Hematopoietic multipotent progenitor cell (in vitro differentiated cells): Measurements from ENCODE around the gene ESRP2. TPM values are rescaled to one million over a fixed set of nuclear protein-coding genes. Genes with fewer than 3 reads are reported as not detected.

Source experiments
- DNase-seq, 3 donors: peaks; one replicate each; pipeline ENCODE4 v3.0.0-alpha.2; 2011 to 2015; ENCODE audit warnings: low read depth in 2 of 3, low spot score in 2 of 3
- total RNA-seq: library from RNA; depleted of rRNA; stranded (reverse); fragments of >200 nt; gene quantifications from one replicate; pipeline ENCODE4 v1.2.3, GENCODE V29; 2012

ESRP2 gene
- total RNA-seq, 1 donor: 0.27 TPM

GRCh38 chr16:68227183-68227793, 8.6 kb downstream of the ESRP2 start:
- DNase-seq: no peak

- no peak for DNase-seq
Measured at GRCh38 chr16:68226116-68226515, 9.8 kb downstream of the ESRP2 start.

- DNase-seq: no peak
Measured at GRCh38 chr16:68223072-68223471, 12.9 kb downstream of the ESRP2 start.

GRCh38 chr16:68219725-68220351, 16.1 kb downstream of the ESRP2 start:
- no peak for DNase-seq

- no peak for DNase-seq
Measured at GRCh38 chr16:68217506-68217905, 18.4 kb downstream of the ESRP2 start.

- DNase-seq: no peak
Measured at GRCh38 chr16:68216240-68216639, 19.7 kb downstream of the ESRP2 start.

GRCh38 chr16:68215302-68215701, 20.6 kb downstream of the ESRP2 start:
- no peak for DNase-seq

GRCh38 chr16:68214726-68215125, 21.2 kb downstream of the ESRP2 start:
- no peak for DNase-seq

- no peak for DNase-seq
Measured at GRCh38 chr16:68206245-68206644, 29.7 kb downstream of the ESRP2 start.

- DNase-seq: no peak
Measured at GRCh38 chr16:68202091-68202519, 33.8 kb downstream of the ESRP2 start.

- DNase-seq: no peak
Measured at GRCh38 chr16:68200088-68200783, 35.7 kb downstream of the ESRP2 start.

GRCh38 chr16:68197250-68197649, 38.7 kb downstream of the ESRP2 start:
- no peak for DNase-seq

GRCh38 chr16:68194251-68194650, 41.7 kb downstream of the ESRP2 start:
- no peak for DNase-seq

- no peak for DNase-seq
Measured at GRCh38 chr16:68190736-68191510, 45.0 kb downstream of the ESRP2 start.

- no peak for DNase-seq
Measured at GRCh38 chr16:68190081-68190480, 45.8 kb downstream of the ESRP2 start.

GRCh38 chr16:68188170-68188569, 47.8 kb downstream of the ESRP2 start:
- no peak for DNase-seq

- no peak for DNase-seq
Measured at GRCh38 chr16:68187505-68187904, 48.4 kb downstream of the ESRP2 start.

- no peak for DNase-seq
Measured at GRCh38 chr16:68186877-68187276, 49.0 kb downstream of the ESRP2 start.

- DNase-seq: no peak
Measured at GRCh38 chr16:68183046-68183445, 52.9 kb downstream of the ESRP2 start.

GRCh38 chr16:68179855-68180254, 56.1 kb downstream of the ESRP2 start:
- DNase-seq: no peak

GRCh38 chr16:68179196-68179795, 56.6 kb downstream of the ESRP2 start:
- DNase-seq: no peak
